Tibial nerve (tissue), 3 donors: Measurements from ENCODE around the gene SERP1.

ENCODE experiments used
- POLR2A ChIP-seq, 2 donors: fragments of 450-650 bp; IDR thresholded peaks; one replicate each; pipeline ENCODE4 v1.6.1; 2017; ENCODE audit warnings: antibody characterized with exemption in 2 of 2, mild to moderate bottlenecking in 2 of 2, moderate library complexity in 2 of 2
- TF ChIP-seq, protein P1 (sequence below), 5 experiments: fragments of 200-600 bp in 3 of 5; fragments of 450-650 bp in 2 of 5; sonication (generic) in 3 of 5; IDR thresholded peaks; one replicate each; pipeline ENCODE4 v1.5.1; 2016 to 2019; ENCODE audit warnings: antibody characterized with exemption in 5 of 5, mild to moderate bottlenecking in 3 of 5, moderate library complexity in 2 of 5

DNA sequence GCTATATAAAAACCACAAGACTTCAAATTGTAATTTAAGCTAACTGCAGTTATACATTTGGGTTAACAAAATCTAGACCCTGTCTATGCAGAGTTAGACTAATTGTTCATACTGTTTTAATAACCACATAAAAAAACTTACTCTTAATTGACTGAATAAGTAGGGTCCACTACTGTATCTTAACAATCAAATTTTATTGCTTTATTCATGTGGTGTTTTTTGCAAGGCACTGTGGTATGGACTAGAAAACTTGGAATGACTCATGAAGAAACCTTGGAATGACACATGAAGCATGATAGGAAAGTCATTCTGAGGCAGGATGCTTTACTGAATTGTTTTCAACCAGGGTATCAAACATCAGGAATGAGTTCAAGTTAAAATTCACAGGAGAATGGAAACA lies 2.3 kb downstream of the SERP1 start:
- TF ChIP-seq, protein P1, sequence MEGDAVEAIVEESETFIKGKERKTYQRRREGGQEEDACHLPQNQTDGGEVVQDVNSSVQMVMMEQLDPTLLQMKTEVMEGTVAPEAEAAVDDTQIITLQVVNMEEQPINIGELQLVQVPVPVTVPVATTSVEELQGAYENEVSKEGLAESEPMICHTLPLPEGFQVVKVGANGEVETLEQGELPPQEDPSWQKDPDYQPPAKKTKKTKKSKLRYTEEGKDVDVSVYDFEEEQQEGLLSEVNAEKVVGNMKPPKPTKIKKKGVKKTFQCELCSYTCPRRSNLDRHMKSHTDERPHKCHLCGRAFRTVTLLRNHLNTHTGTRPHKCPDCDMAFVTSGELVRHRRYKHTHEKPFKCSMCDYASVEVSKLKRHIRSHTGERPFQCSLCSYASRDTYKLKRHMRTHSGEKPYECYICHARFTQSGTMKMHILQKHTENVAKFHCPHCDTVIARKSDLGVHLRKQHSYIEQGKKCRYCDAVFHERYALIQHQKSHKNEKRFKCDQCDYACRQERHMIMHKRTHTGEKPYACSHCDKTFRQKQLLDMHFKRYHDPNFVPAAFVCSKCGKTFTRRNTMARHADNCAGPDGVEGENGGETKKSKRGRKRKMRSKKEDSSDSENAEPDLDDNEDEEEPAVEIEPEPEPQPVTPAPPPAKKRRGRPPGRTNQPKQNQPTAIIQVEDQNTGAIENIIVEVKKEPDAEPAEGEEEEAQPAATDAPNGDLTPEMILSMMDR (IDR thresholded peaks at IDR 0.05), result no peak
- no peak for TF ChIP-seq POLR2A (IDR thresholded peaks at IDR 0.05)
